Brain microvascular endothelial cell (primary cell): ENCODE measurements around the gene MEIOB.
"Not testable (repeated sequence)": the region's sequence is repeated elsewhere in the genome, so short reads cannot be mapped to it uniquely, and the experiment has no call there.

Experiments
- DNase-seq: peaks from one replicate; pipeline ENCODE4 v3.0.0-alpha.2; 2020
- H3K27ac ChIP-seq: fragments of 250-450 bp; sonication (Bioruptor Pico); 2 replicates; pipeline ENCODE4 v1.5.1; 2020; ENCODE audit warnings: mild to moderate bottlenecking, moderate library complexity
- H3K27me3 ChIP-seq: fragments of 250-450 bp; sonication (Bioruptor Pico); replicated peaks from 2 replicates; pipeline ENCODE4 v1.5.1; 2020; ENCODE audit warnings: mild to moderate bottlenecking
- H3K36me3 ChIP-seq: fragments of 250-450 bp; sonication (Bioruptor Pico); replicated peaks from 2 replicates; pipeline ENCODE4 v1.5.1; 2020; ENCODE audit warnings: mild to moderate bottlenecking
- H3K4me3 ChIP-seq: 2 replicates; pipeline ENCODE4 v1.5.1; 2011; ENCODE audit warnings: low read depth, mild to moderate bottlenecking, control low read depth, low read length, moderate library complexity
- in situ Hi-C: cut with HindIII; loops from 2 replicates; pipeline ENCODE4 v1.10.0; 2017; ENCODE audit warnings: low sequenced_read_pairs, low pct_ligation_motif_present
- TF ChIP-seq, protein P1 (sequence below): IDR thresholded peaks from 2 replicates; pipeline ENCODE4 v1.5.1; 2011; ENCODE audit warnings: low read depth, mild to moderate bottlenecking, moderate library complexity, low read length, control low read depth, inconsistent platforms; ENCODE audit errors: missing control alignments

The MEIOB gene

GRCh38 chr16:1903845-1904840 lies 32.2 kb upstream of the MEIOB start:
- Histone ChIP-seq H3K27ac (no peak overlapping the region), H3K4me3 (no peak overlapping the region), H3K36me3 (no peaks in the 10 kb centered on the region), H3K27me3 (peaks cover 32% of the 10 kb centered on the region)
- in situ Hi-C loops: no loop called here
- TF ChIP-seq, protein P1, sequence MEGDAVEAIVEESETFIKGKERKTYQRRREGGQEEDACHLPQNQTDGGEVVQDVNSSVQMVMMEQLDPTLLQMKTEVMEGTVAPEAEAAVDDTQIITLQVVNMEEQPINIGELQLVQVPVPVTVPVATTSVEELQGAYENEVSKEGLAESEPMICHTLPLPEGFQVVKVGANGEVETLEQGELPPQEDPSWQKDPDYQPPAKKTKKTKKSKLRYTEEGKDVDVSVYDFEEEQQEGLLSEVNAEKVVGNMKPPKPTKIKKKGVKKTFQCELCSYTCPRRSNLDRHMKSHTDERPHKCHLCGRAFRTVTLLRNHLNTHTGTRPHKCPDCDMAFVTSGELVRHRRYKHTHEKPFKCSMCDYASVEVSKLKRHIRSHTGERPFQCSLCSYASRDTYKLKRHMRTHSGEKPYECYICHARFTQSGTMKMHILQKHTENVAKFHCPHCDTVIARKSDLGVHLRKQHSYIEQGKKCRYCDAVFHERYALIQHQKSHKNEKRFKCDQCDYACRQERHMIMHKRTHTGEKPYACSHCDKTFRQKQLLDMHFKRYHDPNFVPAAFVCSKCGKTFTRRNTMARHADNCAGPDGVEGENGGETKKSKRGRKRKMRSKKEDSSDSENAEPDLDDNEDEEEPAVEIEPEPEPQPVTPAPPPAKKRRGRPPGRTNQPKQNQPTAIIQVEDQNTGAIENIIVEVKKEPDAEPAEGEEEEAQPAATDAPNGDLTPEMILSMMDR: no peak
- DNase-seq: no peak

DNA sequence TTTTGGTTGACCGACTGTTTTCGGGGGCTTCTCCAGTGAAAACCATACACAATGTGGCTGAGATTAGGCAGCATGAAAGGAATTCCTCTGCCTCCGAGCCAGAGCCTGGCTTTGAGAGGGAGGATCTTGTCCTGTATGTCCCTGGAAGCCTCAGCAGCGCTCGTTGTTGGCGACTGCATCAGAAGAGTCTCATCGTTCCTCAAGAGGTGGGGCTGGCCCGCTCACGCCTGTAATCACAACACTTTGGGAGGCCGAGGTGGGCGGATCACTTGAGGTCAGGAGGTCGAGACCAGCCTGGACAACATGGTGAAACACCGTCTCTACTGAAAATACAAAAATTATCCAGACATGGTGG lies 31.2 kb upstream of the MEIOB start:
- no peaks in the 10 kb centered on the region for H3K36me3 ChIP-seq
- TF ChIP-seq, protein P1: no peak
- H3K27ac ChIP-seq: no peak overlapping the region
- in situ Hi-C loops: no loop called here
- DNase-seq: no peak
- no peak overlapping the region for H3K4me3 ChIP-seq
- H3K27me3 ChIP-seq: peaks cover 23% of the 10 kb centered on the region

DNA sequence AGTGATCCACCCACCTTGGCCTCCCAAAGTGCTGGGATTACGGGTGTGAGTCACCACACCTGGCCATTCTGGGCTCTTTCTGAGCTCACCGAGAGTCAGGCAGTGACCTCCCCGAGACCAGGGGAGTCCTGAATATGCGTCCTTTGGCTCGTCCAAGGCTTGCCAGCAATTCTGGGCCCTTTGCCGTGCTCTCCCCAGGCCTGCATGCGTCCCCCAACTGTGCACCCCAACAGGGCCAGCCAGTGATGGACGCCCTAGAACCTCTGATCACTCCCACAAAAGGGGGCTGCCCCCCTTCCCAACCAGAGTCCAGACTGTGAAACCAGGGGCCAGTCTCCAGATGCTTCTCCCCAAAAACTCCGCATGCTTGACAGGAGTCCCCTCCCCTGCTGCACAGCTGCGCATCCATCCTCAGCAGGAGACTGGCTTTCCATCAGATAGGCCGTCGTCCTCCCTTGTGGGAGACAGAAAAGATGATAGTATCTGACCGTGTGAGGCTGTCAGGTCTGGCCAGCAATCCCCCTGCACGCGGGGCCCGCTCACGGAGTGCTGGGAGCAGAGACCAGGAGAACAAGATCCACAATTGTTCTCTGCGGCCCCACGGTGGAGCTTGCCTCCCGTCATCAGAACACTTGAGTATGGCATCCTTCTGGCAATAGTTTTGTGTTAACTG lies 30.7 kb upstream of the MEIOB start:
- TF ChIP-seq, protein P1: no peak
- H3K36me3 ChIP-seq: no peaks in the 10 kb centered on the region
- in situ Hi-C loops: no loop called here
- H3K4me3 ChIP-seq: no peak overlapping the region
- no peak for DNase-seq
- H3K27ac ChIP-seq: no peak overlapping the region
- H3K27me3 ChIP-seq: peaks cover 20% of the 10 kb centered on the region

DNA sequence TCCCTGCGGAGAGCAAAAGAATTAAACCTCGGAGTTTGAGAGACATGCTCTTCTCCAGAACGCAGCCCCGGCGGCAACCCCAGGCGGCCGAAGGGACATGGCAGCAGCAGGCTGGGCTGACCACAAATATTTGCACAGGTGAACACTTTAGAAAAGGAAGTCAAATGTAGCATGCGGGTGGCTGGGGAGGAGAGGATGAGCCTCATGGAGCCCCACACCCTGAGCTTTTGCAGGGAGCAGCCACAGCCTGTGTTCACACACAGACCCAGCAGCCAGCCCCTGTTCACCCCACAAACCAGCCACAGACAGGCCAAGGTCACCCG lies 28.4 kb upstream of the MEIOB start:
- no peak overlapping the region for H3K27ac ChIP-seq
- H3K36me3 ChIP-seq: no peaks in the 10 kb centered on the region
- no peak overlapping the region for H3K4me3 ChIP-seq
- no peak for DNase-seq
- in situ Hi-C loops: no loop called here
- TF ChIP-seq, protein P1: no peak
- peaks cover 4% of the 10 kb centered on the region for H3K27me3 ChIP-seq

GRCh38 chr16:1899641-1900451 lies 27.9 kb upstream of the MEIOB start:
- no peak for DNase-seq
- Histone ChIP-seq H3K4me3 (no peak overlapping the region), H3K27ac (no peak overlapping the region), H3K36me3 (no peaks in the 10 kb centered on the region), H3K27me3 (peaks cover 3% of the 10 kb centered on the region)
- TF ChIP-seq, protein P1: no peak
- in situ Hi-C loops: no loop called here

GRCh38 chr16:1897692-1898091 lies 25.7 kb upstream of the MEIOB start:
- not testable (repeated sequence) for DNase-seq, H3K27me3 ChIP-seq

More at GRCh38 chr16:1897692-1898091, 25.7 kb upstream of the MEIOB start:
- H3K36me3 ChIP-seq, H3K27ac ChIP-seq, H3K4me3 ChIP-seq, in situ Hi-C loops: not testable (repeated sequence)
